GM18861 (cell line): ENCODE results near the gene ZNF189.
A peak's percentile ranks its signal among the peaks of the same experiment; 100 is the strongest.
"Not testable (repeated sequence)": the region's sequence is repeated elsewhere in the genome, so short reads cannot be mapped to it uniquely, and the experiment has no call there.

Experiments
- ATAC-seq: cut with Tn5 transposase; IDR thresholded peaks from one replicate; pipeline ENCODE4 v1.9.1; 2021; ENCODE audit not compliant: unreplicated experiment

ZNF189 gene

DNA sequence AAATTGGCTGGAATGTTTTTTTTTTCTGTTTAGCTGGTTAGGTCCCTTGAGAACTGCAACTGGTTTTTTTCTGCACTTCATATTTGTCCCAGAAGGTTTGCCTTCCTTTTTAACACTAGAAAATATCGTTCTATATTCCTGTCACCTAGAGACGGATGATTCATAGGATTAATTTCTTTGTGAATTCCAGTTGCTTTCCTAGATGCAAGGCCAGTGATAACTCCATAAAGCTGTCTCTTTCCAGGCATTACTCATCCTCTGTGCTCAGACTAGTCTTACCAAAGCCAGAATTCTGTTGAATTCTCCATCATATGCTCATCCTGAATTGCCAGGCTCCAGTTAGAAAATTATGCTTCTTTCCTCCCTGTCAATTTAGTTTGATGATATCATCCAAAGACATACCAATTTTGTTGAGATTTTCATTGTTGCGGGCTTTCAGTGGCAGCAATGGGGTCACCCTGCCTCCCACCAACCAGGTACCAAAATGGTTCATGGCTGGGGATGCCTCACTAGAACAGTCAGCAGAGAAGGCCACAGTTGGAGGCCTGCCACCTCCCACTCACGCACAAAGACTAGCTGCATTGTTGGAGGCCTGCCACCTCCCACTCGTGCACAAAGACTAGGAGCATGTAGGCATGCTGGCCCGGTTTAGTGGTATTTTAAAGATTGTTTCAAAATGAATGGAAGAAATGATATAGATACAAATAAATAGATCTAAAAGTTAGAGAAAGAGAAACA is 22.4 kb upstream of the ZNF189 start:
- ATAC-seq: no peak

DNA sequence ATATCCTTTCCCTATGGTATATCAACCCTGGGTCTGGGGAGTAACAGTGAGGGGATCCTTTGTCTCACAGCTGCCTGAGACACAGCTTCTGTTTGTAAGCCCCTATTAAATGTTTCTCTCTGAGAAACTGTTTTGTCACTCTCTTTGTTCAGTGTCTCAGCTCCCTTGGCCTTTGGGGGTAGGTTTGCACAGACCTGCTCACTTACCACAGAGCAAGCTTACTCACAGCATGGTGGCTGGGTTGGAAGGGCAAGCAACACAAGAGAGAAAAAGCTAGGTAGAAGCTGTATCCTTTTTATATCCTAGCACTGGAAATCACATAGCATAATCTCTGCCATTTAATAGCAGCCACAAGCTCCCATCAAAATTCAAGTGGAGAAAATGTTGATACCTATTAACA is 18.4 kb upstream of the ZNF189 start:
- ATAC-seq: no peak

DNA sequence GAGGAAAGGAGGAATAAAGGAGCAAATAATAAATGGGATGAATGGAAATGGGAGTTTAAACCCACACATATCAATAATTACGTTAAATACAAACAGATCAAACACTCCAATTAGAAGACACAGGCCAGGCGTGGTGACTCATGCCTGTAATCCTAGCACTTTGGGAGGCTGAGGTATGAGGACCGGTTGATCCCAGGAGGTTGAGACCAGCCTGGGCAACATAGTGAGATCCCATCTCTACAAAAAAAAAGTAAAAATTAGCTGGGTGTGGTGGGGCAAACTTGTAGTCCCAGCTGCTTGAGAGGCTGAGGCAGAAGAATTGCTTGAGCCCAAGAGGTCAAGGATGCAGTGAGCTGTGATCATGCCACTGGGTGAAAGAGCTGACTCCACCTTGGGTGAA is 17.5 kb upstream of the ZNF189 start:
- no peak for ATAC-seq

DNA sequence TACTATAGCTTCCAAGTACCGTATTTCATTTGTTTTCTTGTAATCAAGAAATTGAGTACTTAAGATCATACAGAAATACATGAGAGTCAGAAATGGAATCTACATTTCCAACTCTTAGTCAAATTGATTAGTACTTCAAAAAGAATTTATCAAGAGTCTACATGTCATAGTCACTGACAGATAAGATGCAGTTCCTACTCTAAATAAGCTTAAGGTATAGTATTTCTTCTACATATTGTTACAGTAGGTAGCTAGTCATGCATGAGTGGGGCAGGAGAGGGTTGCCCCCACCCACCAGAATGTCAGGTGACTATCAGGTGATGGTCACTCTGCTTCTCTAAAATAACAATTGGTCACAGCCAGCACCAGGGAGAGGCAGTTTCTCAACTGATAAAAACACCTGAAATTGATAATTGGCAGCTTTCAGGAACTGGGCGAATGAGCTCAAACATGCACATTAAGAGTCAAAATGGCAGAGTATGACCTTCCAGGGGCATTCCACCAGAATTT is 16.8 kb upstream of the ZNF189 start:
- no peak for ATAC-seq

DNA sequence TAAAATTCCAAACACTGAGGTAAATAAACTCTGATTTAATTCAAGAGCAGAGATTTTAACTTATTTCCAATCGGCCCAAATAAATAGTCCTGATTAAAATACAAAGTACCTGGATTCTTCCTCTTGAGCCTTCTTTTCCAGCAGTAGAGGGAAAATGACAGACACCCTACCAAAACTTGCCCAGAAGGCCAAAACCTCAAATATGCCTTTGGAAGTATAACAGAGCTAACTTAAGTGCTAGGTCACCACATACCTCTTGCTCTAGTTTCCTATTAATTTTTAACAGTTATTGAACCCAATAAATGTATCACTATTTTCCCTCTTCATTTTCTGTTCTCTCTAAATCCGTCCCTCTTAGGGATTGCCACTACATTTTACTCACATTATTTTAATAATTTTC is 15.3 kb upstream of the ZNF189 start:
- ATAC-seq: no peak

DNA sequence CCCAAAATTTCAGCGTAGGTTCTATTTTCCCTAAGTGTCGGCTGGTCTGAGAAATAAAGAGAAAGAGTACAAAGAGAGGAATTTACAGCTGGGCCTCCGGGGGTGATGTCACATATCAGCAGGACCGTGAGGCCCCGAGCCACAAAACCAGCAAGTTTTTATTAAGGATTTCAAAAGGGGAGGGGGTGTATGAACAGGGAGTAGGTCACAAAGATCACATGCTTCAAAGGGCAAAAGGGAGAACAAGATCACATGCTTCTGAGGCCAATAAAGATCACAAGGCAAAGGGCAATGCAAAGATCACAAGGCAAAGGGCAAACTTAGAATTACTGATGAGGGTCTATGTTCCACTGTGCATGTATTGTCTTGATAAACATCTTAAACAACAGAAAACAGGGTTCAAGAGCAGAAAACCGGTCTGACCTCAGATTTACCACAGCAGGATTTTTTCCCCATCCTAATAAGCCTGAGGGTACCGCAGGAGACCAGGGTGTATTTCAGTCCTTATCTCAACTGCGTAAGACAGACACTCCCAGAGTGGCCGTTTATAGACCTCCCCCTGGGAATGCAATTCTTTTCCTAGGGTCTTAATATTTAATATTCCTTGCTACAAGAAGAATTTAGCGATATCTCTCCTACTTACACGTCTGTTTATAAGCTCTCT is 13.6 kb upstream of the ZNF189 start, which contains the start of gene BAAT:
Gene BAAT, minus strand, starts transcription at position 134 of the 664 bp plus-strand sequence. CDS start 13,602 bp downstream, outside the sequence.
- not testable (repeated sequence) for ATAC-seq

DNA sequence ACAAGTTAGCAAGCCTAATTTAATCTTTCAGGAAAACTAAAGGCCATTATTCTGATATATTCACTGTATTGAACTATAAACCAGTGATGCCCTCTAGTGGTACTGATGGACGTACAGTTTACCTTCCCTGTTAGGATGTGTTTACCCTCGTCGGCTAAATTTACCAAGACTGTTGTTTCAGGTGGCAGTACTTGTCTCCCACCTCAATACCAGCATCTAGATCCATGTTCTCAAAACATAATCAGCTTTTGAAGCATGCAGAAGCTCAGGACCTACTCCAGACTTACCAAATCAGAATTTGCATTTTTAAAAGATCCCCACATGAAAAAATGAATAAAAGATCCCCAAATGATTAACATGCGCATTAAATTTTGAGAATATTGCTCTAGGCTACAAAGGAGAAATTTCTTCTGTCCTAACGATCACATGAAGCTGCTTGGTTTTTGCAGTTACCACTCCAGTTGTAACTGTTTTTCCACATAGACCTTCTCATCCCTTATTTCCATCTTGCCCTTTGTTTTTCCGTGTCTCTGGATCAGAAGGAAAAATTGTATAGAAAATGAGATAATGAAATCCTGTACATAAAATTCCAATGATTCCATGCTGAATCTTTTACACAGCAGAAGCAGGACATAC is 10.7 kb upstream of the ZNF189 start:
- peak; percentile 82 for ATAC-seq

DNA sequence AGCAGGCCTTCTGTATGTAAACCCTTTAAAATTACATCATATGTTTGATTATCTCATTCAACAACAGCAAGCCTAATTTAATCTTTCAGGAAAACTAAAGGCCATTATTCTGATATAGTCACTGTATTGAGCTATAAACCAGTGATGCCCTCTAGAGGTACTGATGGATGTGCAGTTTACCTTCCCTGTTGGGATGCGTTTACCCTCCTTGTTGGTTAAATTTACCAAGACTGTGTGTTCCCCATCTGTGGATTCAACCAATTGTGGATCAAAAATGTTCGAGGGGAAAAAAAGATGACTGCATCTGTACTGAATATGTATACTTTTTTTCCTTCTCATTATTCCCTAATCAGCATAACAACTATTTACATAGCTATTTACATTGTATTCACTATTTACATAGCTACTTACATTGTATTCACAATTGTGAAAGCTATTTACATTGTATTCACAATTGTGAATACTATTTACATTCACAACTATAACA is 10.1 kb upstream of the ZNF189 start:
- ATAC-seq: no peak

DNA sequence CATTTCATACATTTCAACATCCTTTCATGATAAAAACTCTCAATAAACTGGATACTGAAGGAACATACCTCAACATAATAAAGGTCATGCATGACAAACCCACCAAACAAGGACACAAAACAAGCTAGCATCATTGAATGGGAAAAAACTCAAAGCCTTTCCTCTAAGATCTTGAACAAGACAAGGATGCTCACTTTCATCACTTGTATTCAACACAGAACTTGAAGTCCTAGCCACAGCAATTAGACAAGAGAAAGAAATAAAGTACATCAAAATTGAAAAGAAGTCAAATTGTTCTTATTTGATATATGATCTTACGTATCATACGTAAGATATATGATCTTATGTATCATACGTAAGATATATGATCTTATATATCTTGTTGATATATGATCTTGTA is 5.5 kb upstream of the ZNF189 start:
- no peak for ATAC-seq

DNA sequence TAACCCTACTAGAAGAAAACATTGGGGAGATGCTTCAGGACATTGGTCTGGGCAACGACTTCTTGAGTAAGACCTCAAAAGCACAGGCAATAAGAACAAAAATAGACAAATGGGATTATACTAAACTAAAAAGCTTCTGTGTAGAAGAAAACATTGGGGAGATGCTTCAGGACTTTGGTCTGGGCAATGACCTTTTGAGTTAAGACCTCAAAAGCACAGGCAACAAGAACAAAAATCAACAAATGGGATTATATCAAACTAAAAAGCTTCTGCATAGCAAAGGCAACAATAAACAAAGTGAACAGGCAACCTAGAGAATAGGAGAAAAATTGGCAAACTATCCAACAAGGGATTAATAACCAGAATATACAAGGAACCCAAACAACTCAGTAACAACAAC is 4.0 kb upstream of the ZNF189 start:
- no peak for ATAC-seq

DNA sequence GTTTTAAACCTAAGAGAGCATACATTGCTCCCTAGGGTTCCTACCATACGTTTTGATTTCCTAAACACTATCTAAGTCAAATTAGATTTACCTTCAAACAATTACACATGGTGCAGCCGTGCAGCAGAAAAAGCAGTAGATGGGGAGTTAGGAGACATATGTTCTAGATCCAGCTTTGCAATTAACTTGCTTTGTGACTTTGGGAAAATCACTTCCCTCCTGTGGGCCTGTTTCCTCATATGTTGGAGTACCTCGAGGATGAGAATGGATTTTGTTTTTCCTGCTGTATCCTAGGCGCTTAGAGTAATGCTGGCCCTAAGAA is 944 bp upstream of the ZNF189 start:
- ATAC-seq: no peak

DNA sequence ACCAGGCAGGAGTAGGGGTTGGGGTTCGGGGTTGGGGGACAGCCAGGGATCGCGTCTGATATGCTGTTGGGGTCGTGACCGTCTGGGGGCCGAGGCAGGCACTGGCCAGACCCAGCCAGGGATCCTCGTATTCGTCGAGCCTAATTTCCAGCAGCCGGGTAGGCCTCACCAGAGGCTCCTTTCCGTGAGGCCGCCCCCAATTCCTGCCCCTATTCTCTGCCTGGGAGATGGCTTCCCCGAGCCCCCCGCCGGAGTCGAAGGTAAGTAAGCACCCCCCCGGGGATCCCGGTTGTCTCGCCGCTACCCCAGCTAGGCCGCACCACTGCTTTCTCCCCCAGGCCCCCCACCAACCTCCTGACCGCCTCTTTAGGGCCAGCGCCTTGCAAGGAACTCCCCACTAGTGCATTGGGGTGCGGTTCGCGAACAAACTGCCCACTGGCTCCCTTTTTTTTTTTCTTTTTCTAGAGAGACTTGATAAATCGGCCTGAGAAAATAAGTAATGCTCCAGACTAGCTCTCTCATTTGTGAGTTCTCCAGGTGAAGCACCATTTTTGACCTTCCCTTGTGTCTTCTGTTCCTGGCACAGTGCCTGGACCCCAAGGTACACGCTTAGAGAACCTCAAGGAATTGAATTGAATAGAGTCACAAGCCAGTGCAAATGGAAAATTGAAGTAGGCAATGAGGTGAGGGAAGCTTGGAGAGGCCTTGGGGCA is 435 bp downstream of the ZNF189 start:
- ATAC-seq: no peak

DNA sequence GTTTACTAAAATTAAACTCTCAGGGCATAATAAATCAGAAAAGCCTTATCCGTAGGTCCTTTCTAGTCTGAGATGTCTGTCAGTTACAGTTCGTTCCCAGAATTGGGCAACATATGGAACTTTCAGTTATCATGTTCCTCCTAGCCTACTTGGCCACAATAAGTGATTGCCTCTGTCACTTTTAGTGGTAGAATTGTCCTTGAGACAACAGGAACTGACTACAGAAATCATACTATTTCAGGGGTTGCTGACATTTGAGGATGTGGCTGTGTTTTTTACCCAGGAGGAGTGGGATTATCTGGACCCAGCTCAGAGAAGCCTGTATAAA is 956 bp downstream of the ZNF189 start:
- no peak for ATAC-seq

DNA sequence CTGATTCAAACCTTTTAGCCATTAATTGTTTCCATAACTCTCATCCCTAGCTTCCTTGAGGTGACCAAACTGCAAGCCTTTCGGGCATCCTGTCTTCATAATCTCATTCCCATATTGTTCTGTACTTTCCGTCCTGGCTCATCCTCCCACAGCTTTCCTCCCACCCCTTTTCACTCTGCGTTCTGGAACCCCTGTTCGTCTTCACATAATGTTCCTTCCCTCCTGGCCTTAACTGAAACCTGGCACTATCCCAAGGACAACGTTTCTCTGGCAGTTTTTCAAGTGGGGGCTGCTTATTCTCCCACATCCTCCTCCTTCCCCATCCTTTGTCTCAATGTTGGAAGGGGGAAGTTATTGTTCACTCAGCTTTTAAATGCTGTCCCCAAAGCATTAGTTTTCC is 1.5 kb downstream of the ZNF189 start:
- ATAC-seq: no peak

DNA sequence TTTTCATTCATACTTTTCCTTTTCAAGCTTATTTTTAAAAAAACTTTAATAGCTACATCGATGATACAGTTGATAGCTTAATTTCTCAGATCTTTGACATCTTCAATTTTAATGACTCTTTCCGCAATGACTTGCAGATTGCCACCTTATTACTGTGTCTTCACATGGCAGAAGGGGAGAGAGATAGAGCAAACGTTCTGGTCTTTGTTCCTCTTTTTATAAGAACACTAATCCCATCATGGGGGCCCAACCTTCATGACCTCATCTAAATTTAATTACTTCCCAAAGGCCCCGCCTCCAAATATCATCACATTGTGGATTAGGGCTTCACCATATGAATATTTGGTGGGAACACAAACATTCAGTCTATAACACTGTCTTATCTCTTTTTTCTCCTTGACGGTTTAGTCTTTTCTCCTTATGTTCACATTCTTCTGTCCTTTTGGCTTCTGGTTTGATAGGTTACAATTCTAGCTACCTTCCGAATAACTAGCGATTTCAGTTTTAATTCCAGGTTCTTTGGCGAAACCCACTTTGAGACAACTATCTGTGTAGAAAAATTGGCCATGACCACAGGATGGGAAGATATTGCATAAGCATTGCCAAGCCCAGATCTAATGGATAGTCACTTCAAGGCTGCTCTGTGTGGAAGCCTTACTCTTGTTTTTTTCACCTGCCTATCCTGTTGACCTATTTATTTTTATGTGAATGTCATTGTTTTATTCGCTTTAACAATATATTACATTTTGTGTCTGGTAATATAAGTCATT is 5.0 kb downstream of the ZNF189 start:
- ATAC-seq: no peak

DNA sequence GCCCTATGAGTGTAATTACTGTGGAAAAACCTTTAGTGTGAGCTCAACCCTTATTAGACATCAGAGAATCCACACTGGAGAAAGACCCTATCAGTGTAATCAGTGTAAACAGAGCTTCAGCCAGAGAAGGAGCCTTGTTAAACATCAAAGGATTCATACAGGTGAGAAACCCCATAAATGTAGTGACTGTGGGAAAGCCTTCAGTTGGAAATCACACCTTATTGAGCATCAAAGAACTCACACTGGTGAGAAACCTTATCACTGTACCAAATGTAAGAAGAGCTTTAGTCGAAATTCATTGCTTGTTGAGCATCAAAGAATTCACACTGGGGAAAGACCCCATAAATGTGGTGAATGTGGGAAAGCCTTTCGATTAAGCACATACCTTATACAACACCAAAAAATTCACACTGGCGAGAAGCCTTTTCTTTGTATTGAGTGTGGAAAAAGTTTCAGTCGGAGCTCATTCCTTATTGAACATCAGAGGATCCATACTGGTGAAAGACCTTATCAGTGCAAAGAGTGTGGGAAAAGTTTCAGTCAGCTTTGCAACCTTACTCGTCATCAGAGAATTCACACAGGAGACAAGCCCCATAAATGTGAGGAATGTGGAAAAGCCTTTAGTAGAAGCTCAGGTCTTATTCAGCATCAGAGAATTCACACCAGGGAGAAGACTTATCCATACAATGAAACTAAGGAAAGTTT is 9.9 kb downstream of the ZNF189 start:
- ATAC-seq: no peak

DNA sequence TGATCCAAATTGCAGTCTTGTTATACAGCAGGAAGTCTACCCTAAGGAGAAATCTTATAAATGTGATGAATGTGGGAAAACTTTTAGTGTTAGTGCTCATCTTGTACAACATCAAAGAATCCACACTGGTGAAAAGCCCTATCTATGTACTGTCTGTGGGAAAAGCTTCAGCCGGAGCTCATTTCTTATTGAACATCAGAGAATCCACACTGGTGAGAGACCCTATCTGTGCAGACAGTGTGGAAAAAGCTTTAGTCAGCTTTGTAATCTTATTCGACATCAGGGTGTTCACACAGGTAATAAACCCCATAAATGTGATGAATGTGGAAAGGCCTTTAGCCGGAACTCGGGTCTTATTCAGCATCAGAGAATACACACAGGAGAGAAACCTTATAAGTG is 10.4 kb downstream of the ZNF189 start:
- ATAC-seq: no peak

DNA sequence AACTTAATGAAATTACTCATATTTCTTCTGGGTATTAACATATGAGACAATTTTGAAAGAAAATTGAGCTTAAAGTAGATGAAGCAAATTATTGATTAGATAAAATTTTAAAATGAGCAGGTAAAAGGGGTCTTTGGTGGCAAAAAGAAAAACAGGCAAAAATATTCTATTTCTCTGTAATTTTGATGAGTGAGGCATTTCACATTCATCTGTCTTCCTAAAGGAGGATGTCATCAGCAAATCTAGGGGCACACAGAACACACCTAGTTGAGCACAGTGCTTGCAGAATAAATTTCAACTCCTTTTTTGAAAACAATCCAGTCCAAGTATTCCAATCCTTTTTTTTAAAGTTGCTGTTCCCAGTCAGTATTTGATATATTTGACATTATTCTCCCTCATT is 16.2 kb downstream of the ZNF189 start:
- ATAC-seq: no peak

DNA sequence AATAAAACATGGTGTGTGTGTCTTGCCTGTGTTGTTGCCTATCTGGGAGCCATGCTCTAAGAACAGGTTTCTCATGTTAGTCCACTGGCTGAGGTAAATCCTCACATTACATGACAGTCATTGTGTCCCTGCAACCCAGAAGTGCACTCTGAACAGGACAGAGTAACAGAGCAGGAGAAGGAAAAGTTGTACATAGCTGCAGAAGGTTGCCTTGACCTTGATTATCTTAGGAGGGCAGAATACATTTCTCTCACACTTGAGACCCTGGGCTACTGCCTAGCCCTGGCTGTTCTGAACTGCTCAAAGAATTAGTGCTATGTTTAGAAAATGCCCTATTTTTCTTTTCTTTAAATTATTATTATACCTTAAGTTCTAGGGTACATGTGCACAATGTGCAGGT is 16.9 kb downstream of the ZNF189 start:
- no peak for ATAC-seq

DNA sequence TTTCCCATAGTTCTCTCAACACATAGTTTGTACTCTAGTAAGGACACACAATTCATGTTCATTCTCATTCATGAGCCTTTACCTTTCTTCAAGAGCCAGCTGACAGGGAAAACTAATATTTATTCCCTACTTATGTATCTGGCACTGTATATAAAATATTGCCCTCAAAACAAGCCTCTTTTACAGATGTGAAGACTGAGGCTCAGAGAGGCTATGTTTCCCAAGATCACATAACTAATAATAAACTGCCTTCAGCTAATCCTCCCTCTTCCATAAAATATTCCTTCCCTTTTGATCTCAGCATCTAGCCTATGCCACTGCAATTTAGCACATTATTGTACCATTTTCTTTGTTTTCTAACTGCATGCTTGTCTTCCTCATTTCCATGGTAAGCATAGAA is 18.7 kb downstream of the ZNF189 start:
- ATAC-seq: no peak
